Lower lobe of right lung (tissue), 2 donors: ENCODE measurements around the gene GPR68. TPM values are rescaled to one million over a fixed set of nuclear protein-coding genes. Genes with fewer than 3 reads are reported as not detected.

Experiments
- ATAC-seq, 2 donors: fragments of 200-7000 bp; cut with Tn5 transposase; one replicate each; pipeline ENCODE4 v1.9.1; 2020 to 2022; ENCODE audit warnings: mild to moderate bottlenecking in 2 of 2, moderate library complexity in 2 of 2
- DNase-seq: peaks from one replicate; pipeline ENCODE4 v3.0.0-alpha.2; 2020
- H3K27ac ChIP-seq: fragments of 200-600 bp; one replicate; pipeline ENCODE4 v1.8.0; 2022
- H3K27me3 ChIP-seq: fragments of 200-600 bp; one replicate; pipeline ENCODE4 v1.8.0; 2022; ENCODE audit warnings: low read depth
- H3K36me3 ChIP-seq: fragments of 200-600 bp; one replicate; pipeline ENCODE4 v1.8.0; 2022; ENCODE audit warnings: mild to moderate bottlenecking
- H3K4me1 ChIP-seq: fragments of 200-600 bp; one replicate; pipeline ENCODE4 v1.8.0; 2022
- H3K4me3 ChIP-seq: fragments of 200-600 bp; one replicate; pipeline ENCODE4 v1.8.0; 2022; ENCODE audit warnings: mild to moderate bottlenecking
- H3K9me3 ChIP-seq: fragments of 200-600 bp; one replicate; pipeline ENCODE4 v1.8.0; 2022
- intact Hi-C: fragments of 100-400 bp; cut with DNase I; formaldehyde crosslinking; loops from one replicate; pipeline ENCODE4 v1.11.0; 2022
- total RNA-seq: library from RNA; stranded (reverse); fragmentation: NEBNext Ultra II Directional; extraction: Animal tissue kit (Norgen Biotek cat#: 25700); gene quantifications from one replicate; pipeline ENCODE4 v1.2.1, GENCODE V29; 2021
- TF ChIP-seq, protein P1 (sequence below): fragments of 200-600 bp; IDR thresholded peaks from one replicate; pipeline ENCODE4 v1.8.0; 2022; ENCODE audit warnings: antibody characterized with exemption, mild to moderate bottlenecking
- donor health status: DM: no; HTN: yes; CAD: no; lungs with severe emphysema.

The GPR68 gene
- total RNA-seq, 1 donor from 2014 or later, result 3.4 TPM

DNA sequence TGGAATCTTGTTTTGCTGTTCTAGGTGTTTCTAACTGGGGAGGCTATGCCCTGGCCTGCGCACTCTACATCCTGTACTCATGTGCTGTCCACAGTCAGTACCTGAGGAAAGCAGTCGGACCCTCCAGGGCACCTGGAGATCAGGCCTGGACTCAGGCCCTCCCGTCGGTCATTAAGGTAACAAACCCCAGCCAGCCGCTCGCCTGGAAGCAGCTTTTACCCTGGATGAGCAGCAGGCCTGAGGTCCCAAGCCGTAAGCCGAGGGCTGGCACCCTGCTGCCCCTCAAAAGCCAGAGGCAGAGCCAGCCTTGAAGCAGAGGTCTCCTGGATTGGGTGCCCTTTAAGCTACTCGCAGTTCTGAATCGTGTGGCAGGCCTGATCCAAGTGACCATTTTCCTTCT is 29.1 kb downstream of the GPR68 start:
- no peak for ATAC-seq
- Histone ChIP-seq H3K36me3 (peaks cover 66% of the 10 kb centered on the region), H3K27me3 (no peaks in the 10 kb centered on the region), H3K9me3 (no peaks in the 10 kb centered on the region), H3K27ac (no peak overlapping the region), H3K4me1 (peaks cover 23% of the 10 kb centered on the region), H3K4me3 (no peak overlapping the region)
- no peak for DNase-seq
- intact Hi-C loops, result no loop called here
- TF ChIP-seq, protein P1, sequence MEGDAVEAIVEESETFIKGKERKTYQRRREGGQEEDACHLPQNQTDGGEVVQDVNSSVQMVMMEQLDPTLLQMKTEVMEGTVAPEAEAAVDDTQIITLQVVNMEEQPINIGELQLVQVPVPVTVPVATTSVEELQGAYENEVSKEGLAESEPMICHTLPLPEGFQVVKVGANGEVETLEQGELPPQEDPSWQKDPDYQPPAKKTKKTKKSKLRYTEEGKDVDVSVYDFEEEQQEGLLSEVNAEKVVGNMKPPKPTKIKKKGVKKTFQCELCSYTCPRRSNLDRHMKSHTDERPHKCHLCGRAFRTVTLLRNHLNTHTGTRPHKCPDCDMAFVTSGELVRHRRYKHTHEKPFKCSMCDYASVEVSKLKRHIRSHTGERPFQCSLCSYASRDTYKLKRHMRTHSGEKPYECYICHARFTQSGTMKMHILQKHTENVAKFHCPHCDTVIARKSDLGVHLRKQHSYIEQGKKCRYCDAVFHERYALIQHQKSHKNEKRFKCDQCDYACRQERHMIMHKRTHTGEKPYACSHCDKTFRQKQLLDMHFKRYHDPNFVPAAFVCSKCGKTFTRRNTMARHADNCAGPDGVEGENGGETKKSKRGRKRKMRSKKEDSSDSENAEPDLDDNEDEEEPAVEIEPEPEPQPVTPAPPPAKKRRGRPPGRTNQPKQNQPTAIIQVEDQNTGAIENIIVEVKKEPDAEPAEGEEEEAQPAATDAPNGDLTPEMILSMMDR, result no peak

DNA sequence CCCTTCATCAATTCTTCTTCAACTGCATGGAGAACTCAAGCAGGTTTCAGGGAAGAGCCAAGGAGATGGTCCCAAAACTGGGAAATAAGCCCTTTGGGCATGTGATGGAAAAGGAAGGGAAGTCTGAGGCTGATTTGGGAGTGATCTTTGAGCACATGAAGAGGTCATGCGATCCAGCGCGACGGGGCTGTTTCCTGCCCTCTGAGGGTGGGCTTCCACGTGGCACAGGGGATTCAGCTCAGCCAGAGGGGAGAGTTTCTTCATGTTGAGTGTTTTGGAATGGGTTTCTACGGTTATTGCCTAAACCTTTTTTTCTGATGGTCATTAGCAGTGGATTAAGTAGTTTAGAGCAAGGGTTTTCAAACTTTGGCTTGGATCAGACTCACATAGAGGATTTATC is 30.2 kb downstream of the GPR68 start:
- no peaks in the 10 kb centered on the region for H3K9me3 ChIP-seq
- H3K4me3 ChIP-seq, result no peak overlapping the region
- TF ChIP-seq, protein P1, result no peak
- H3K4me1 ChIP-seq, result peaks cover 12% of the 10 kb centered on the region
- peaks cover 75% of the 10 kb centered on the region for H3K36me3 ChIP-seq
- ATAC-seq (no peak), DNase-seq (no peak)
- intact Hi-C loops, result no loop called here
- no peak overlapping the region for H3K27ac ChIP-seq
- no peaks in the 10 kb centered on the region for H3K27me3 ChIP-seq

DNA sequence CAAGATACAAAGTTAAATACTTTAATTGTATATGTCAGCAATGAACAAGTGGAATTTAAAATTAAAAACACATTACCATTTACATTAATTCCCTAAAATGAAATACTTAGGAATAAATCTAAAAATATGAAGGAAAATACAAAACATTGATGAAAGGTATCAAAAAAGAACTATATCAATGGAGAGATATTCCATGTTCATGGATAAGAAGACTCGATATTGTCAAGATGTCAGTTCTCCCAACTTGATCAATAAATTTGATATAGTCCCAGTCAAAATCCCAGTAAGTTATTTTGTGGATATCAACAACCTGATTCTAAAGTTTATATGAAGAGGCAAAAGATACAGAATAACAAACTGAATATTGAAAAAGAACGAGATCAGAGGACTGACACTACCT is 33.5 kb downstream of the GPR68 start:
- no peak for DNase-seq

DNA sequence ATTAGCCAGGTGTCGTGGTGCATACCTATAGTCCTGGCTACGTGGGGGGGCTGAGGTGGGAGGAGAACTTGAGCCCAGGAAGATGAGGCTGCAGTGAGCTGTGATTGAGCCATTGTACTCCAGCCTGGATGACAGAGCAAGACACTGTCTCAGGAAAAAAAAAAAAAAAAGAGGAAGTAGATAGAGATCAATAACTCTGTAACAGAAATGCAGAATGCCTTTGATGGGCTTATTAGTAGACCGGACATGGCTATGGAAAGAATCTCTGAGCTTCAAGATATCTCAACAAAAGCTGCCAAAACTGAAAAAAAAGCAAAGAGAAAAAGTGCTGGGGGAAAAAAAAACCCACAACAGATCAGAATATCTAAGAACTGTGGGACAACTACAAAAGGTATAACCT is 37.5 kb downstream of the GPR68 start:
- Histone ChIP-seq H3K27me3 (no peaks in the 10 kb centered on the region), H3K27ac (no peak overlapping the region), H3K4me1 (peaks cover 15% of the 10 kb centered on the region), H3K9me3 (no peaks in the 10 kb centered on the region), H3K36me3 (peaks cover 98% of the 10 kb centered on the region), H3K4me3 (no peak overlapping the region)
- intact Hi-C loops, result no loop called here
- DNase-seq (no peak), ATAC-seq (no peak)
- TF ChIP-seq, protein P1, result no peak

More for the DNA sequence above, 33.5 kb downstream of the GPR68 start:
- no peaks in the 10 kb centered on the region for H3K27me3 ChIP-seq
- intact Hi-C loops, result no loop called here
- H3K36me3 ChIP-seq, result peaks cover 86% of the 10 kb centered on the region
- H3K4me1 ChIP-seq, result peaks cover 7% of the 10 kb centered on the region
- H3K9me3 ChIP-seq, result no peaks in the 10 kb centered on the region
- no peak overlapping the region for H3K4me3 ChIP-seq
- TF ChIP-seq, protein P1, result no peak
- no peak for ATAC-seq
- no peak overlapping the region for H3K27ac ChIP-seq

DNA sequence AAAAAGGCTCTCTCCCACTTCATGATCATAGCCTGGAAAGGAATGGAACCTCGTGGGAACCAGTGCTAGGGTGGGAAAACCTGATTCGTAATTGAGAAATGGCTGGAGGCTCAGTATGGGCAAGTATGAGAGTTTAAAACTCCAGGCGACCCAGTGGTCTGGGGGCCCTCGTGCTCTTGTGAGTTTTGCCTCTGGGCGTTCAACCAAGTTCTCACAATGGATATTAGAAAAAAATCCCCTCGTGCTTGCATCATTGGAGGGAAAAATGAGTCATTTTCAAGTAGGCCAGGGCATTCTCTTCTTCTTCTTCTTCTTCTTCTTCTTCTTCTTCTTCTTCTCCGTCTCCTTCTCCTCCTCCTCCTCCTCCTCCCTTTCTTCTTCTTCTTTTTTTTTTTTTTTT is 39.0 kb downstream of the GPR68 start:
- H3K9me3 ChIP-seq, result no peaks in the 10 kb centered on the region
- intact Hi-C loops, result no loop called here
- peaks cover 95% of the 10 kb centered on the region for H3K36me3 ChIP-seq
- TF ChIP-seq, protein P1, result no peak
- H3K27me3 ChIP-seq, result no peaks in the 10 kb centered on the region
- DNase-seq, result no peak
- ATAC-seq, result no peak
- H3K27ac ChIP-seq, result no peak overlapping the region
- no peak overlapping the region for H3K4me3 ChIP-seq
- H3K4me1 ChIP-seq, result peaks cover 26% of the 10 kb centered on the region

DNA sequence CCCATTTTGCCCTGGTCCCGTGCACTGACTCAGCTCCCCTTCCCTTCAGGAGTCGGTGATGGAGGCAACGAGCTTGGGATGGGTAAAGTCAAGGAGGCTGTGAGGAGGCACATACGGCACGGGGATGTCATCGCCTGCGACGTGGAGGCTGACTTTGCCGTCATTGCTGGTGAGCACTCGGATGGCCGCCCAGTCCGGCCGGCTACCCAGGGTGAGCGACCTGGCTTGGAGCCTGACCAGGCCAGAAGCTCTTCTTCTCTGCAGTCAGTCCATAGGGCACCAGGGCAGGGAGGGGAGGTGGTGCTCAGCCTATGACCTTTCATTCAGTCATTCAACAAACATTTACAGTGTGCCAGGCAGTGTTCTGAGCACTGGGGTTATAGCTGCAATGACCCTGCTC is 39.8 kb downstream of the GPR68 start:
- no peak for DNase-seq
- intact Hi-C loops, result no loop called here
- Histone ChIP-seq H3K4me1 (peaks cover 26% of the 10 kb centered on the region), H3K4me3 (no peak overlapping the region), H3K36me3 (peaks cover 95% of the 10 kb centered on the region), H3K9me3 (no peaks in the 10 kb centered on the region), H3K27ac (no peak overlapping the region), H3K27me3 (no peaks in the 10 kb centered on the region)
- TF ChIP-seq, protein P1, result no peak
- ATAC-seq, result no peak
